HepG2 (cell line): ENCODE results near the gene OSGIN1. TPM values are rescaled to one million over a fixed set of nuclear protein-coding genes. Genes with fewer than 3 reads are reported as not detected.

Experiments
- ERF ChIP-seq: IDR thresholded peaks from 2 replicates; pipeline ENCODE4 v1.6.1; 2018; ENCODE audit warnings: missing biosample characterization, missing genetic modification reagents
- POLR2G ChIP-seq: fragments of 200-400 bp; formaldehyde crosslinking; IDR thresholded peaks from 2 replicates; pipeline ENCODE4 v1.6.1; 2018; ENCODE audit warnings: mild to moderate bottlenecking, low read depth, low read length, moderate library complexity
- ZNF225 ChIP-seq: sonication (generic); formaldehyde crosslinking; IDR thresholded peaks from 2 replicates; pipeline ENCODE4 v1.4.0; 2020; ENCODE audit warnings: mild to moderate bottlenecking, missing genetic modification reagents
- ZNF782 ChIP-seq: sonication (generic); formaldehyde crosslinking; IDR thresholded peaks from 2 replicates; pipeline ENCODE4 v1.4.0; 2020; ENCODE audit warnings: missing genetic modification reagents, mild to moderate bottlenecking, borderline replicate concordance
- polyA plus RNA-seq, 8 experiments: library from polyadenylated mRNA; depleted of rRNA in 3 of 8; stranded (reverse) in 7 of 8; unstranded in 1 of 8; fragments of >200 nt; fragmentation: Illumina TruSeq in 4 of 8; extraction: Trizol in 4 of 8; gene quantifications; 2 replicates each; pipeline versions ENCODE4 v1.2.1 to v1.2.3, GENCODE V29; 2011 to 2016; ENCODE audit warnings: low read depth in 4 of 8, missing spikeins in 1 of 8, mixed read lengths in 1 of 8; ENCODE audit not compliant: insufficient read depth in 1 of 8
- total RNA-seq, 5 experiments: library from RNA; depleted of rRNA; stranded (reverse); fragments of >200 nt; fragmentation: Illumina TruSeq; extraction: Trizol; gene quantifications; 2 replicates each; pipeline ENCODE4 v1.2.3, GENCODE V29; 2016; ENCODE audit warnings: low read depth in 1 of 5
- TF ChIP-seq, protein P1 (sequence below): sonication (generic); formaldehyde crosslinking; IDR thresholded peaks from 2 replicates; pipeline ENCODE4 v1.4.0; 2020; ENCODE audit warnings: missing genetic modification reagents
- TF ChIP-seq, protein P2 (sequence below): sonication (generic); formaldehyde crosslinking; IDR thresholded peaks from 2 replicates; pipeline ENCODE4 v1.8.0; 2022; ENCODE audit warnings: missing genetic modification reagents, low read depth, mild to moderate bottlenecking, borderline replicate concordance
- TF ChIP-seq, protein P3 (sequence below): sonication (generic); formaldehyde crosslinking; IDR thresholded peaks from 2 replicates; pipeline ENCODE4 v1.4.0; 2020; ENCODE audit warnings: missing genetic modification reagents, borderline replicate concordance
- TF ChIP-seq, protein P4 (sequence below): sonication (generic); formaldehyde crosslinking; IDR thresholded peaks from 2 replicates; pipeline ENCODE4 v1.9.0; 2021; ENCODE audit warnings: missing genetic modification reagents, borderline replicate concordance

OSGIN1 gene
- total and polyA plus RNA-seq, 2 of the 13 experiments (the other 11 are each of a cell fraction or from before 2014, with no cell fraction given): 20.5 to 27.1 TPM

DNA sequence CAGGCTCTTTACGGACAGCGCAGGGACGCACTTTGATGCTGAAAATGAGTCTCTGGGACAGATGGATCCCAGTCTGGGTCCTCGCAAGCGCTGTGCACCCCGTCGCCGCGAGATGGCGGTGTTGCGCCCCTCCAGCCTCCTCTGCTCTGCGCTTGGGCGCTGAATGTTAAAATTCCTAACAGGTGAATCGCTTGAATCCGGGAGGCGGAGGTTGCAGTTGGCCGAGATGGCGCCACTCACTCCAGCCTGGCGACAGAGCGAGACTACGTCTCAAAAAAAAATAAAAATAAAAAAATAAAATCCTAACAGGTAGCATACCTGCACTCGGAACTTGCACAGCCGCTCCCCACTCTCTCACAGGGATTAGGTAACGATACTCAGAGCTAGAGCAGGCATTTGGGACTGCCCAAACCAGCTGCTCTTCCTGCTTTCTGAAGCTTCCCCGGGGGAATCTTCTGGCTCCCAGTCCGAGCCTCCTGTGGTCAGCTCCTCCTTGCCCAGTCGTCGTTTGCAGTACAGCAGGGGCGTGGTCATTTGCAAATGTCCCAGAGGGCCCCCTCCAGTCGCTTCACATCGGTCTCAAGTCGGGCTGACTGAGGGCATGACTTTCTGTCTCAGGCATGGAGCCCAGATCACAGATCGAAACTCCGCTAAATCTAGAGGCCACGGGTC lies 26.2 kb upstream of the OSGIN1 start (continued):
- TF ChIP-seq, protein P1, sequence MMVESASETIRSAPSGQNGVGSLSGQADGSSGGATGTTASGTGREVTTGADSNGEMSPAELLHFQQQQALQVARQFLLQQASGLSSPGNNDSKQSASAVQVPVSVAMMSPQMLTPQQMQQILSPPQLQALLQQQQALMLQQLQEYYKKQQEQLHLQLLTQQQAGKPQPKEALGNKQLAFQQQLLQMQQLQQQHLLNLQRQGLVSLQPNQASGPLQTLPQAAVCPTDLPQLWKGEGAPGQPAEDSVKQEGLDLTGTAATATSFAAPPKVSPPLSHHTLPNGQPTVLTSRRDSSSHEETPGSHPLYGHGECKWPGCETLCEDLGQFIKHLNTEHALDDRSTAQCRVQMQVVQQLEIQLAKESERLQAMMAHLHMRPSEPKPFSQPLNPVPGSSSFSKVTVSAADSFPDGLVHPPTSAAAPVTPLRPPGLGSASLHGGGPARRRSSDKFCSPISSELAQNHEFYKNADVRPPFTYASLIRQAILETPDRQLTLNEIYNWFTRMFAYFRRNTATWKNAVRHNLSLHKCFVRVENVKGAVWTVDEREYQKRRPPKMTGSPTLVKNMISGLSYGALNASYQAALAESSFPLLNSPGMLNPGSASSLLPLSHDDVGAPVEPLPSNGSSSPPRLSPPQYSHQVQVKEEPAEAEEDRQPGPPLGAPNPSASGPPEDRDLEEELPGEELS (CRISPR knock-in tag): 0 out of 2 replicates have a peak, but pooled peaks have one; percentile 16
- TF ChIP-seq, protein P2, sequence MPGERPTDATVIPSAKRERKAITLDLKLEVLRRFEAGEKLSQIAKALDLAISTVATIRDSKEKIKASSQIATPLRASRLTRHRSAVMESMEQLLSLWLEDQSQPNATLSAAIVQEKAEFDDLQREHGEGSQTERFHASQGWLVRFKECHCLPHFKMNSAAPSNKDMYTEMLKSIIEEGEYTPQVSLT (CRISPR knock-in tag): no peak
- peak; percentile 70 for TF ChIP-seq ERF
- no peak for TF ChIP-seq ZNF225 (CRISPR knock-in tag)
- TF ChIP-seq, protein P3, sequence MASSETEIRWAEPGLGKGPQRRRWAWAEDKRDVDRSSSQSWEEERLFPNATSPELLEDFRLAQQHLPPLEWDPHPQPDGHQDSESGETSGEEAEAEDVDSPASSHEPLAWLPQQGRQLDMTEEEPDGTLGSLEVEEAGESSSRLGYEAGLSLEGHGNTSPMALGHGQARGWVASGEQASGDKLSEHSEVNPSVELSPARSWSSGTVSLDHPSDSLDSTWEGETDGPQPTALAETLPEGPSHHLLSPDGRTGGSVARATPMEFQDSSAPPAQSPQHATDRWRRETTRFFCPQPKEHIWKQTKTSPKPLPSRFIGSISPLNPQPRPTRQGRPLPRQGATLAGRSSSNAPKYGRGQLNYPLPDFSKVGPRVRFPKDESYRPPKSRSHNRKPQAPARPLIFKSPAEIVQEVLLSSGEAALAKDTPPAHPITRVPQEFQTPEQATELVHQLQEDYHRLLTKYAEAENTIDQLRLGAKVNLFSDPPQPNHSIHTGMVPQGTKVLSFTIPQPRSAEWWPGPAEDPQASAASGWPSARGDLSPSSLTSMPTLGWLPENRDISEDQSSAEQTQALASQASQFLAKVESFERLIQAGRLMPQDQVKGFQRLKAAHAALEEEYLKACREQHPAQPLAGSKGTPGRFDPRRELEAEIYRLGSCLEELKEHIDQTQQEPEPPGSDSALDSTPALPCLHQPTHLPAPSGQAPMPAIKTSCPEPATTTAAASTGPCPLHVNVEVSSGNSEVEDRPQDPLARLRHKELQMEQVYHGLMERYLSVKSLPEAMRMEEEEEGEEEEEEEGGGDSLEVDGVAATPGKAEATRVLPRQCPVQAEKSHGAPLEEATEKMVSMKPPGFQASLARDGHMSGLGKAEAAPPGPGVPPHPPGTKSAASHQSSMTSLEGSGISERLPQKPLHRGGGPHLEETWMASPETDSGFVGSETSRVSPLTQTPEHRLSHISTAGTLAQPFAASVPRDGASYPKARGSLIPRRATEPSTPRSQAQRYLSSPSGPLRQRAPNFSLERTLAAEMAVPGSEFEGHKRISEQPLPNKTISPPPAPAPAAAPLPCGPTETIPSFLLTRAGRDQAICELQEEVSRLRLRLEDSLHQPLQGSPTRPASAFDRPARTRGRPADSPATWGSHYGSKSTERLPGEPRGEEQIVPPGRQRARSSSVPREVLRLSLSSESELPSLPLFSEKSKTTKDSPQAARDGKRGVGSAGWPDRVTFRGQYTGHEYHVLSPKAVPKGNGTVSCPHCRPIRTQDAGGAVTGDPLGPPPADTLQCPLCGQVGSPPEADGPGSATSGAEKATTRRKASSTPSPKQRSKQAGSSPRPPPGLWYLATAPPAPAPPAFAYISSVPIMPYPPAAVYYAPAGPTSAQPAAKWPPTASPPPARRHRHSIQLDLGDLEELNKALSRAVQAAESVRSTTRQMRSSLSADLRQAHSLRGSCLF (CRISPR knock-in tag): no peak
- TF ChIP-seq ZNF782 (CRISPR knock-in tag): no peak
- no peak for TF ChIP-seq POLR2G
- TF ChIP-seq, protein P4, sequence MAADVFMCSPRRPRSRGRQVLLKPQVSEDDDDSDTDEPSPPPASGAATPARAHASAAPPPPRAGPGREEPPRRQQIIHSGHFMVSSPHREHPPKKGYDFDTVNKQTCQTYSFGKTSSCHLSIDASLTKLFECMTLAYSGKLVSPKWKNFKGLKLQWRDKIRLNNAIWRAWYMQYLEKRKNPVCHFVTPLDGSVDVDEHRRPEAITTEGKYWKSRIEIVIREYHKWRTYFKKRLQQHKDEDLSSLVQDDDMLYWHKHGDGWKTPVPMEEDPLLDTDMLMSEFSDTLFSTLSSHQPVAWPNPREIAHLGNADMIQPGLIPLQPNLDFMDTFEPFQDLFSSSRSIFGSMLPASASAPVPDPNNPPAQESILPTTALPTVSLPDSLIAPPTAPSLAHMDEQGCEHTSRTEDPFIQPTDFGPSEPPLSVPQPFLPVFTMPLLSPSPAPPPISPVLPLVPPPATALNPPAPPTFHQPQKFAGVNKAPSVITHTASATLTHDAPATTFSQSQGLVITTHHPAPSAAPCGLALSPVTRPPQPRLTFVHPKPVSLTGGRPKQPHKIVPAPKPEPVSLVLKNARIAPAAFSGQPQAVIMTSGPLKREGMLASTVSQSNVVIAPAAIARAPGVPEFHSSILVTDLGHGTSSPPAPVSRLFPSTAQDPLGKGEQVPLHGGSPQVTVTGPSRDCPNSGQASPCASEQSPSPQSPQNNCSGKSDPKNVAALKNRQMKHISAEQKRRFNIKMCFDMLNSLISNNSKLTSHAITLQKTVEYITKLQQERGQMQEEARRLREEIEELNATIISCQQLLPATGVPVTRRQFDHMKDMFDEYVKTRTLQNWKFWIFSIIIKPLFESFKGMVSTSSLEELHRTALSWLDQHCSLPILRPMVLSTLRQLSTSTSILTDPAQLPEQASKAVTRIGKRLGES: no peak
